SK-N-SH treated with all-trans-retinoic acid at 6 μM for 48 hours (cell line): ENCODE measurements around the gene ISYNA1.

Experiments used
- ATAC-seq: fragments of 200-7000 bp; cut with Tn5 transposase; 3 replicates; pipeline ENCODE4 v1.9.1; 2020; ENCODE audit warnings: mild to moderate bottlenecking, moderate library complexity
- ARNTL ChIP-seq: fragments of 450-650 bp; formaldehyde crosslinking; IDR thresholded peaks from 2 replicates; pipeline ENCODE4 v1.5.0; 2020; ENCODE audit warnings: low read depth, mild to moderate bottlenecking, moderate library complexity, borderline replicate concordance
- BACH2 ChIP-seq: fragments of 250-450 bp; sonication (Bioruptor Pico); IDR thresholded peaks from 2 replicates; pipeline ENCODE4 v1.9.0; 2021; ENCODE audit warnings: mild to moderate bottlenecking, borderline replicate concordance
- CSDC2 ChIP-seq: fragments of 250-450 bp; sonication (Bioruptor Pico); IDR thresholded peaks from 2 replicates; pipeline ENCODE4 v1.5.0; 2020; ENCODE audit warnings: mild to moderate bottlenecking, moderate library complexity
- CSRNP3 ChIP-seq: fragments of 250-450 bp; sonication (Bioruptor Pico); IDR thresholded peaks from 2 replicates; pipeline ENCODE4 v1.5.1; 2021; ENCODE audit warnings: mild to moderate bottlenecking, moderate library complexity
- ESRRG ChIP-seq: fragments of 250-450 bp; sonication (Bioruptor Pico); IDR thresholded peaks from 2 replicates; pipeline ENCODE4 v1.6.1; 2021; ENCODE audit warnings: mild to moderate bottlenecking
- GLIS3 ChIP-seq: fragments of 250-450 bp; sonication (Bioruptor Pico); IDR thresholded peaks from 2 replicates; pipeline ENCODE4 v1.5.0; 2020; ENCODE audit warnings: mild to moderate bottlenecking, moderate library complexity
- ISL1 ChIP-seq: fragments of 250-450 bp; sonication (Bioruptor Pico); IDR thresholded peaks from 2 replicates; pipeline ENCODE4 v2.1.2; 2022; ENCODE audit warnings: mild to moderate bottlenecking, moderate library complexity
- OSR1 ChIP-seq: fragments of 250-450 bp; sonication (Bioruptor Pico); IDR thresholded peaks from 2 replicates; pipeline ENCODE4 v1.8.0; 2022; ENCODE audit warnings: moderate library complexity, mild to moderate bottlenecking, inconsistent platforms
- POU6F1 ChIP-seq: fragments of 250-450 bp; sonication (Bioruptor Pico); IDR thresholded peaks from 2 replicates; pipeline ENCODE4 v1.8.0; 2021; ENCODE audit warnings: low read depth, mild to moderate bottlenecking, moderate library complexity, borderline replicate concordance
- PPARA ChIP-seq: fragments of 250-450 bp; sonication (Bioruptor Pico); IDR thresholded peaks from 2 replicates; pipeline ENCODE4 v1.5.0; 2020; ENCODE audit warnings: mild to moderate bottlenecking, borderline replicate concordance
- RARB ChIP-seq: fragments of 250-450 bp; sonication (Bioruptor Pico); IDR thresholded peaks from 2 replicates; pipeline ENCODE4 v1.8.0; 2021; ENCODE audit warnings: mild to moderate bottlenecking, moderate library complexity
- SNAI2 ChIP-seq: fragments of 250-450 bp; sonication (Bioruptor Pico); IDR thresholded peaks from 2 replicates; pipeline ENCODE4 v1.5.0; 2020; ENCODE audit warnings: mild to moderate bottlenecking, moderate library complexity
- TCF4 ChIP-seq: fragments of 250-450 bp; sonication (Bioruptor Pico); IDR thresholded peaks from 2 replicates; pipeline ENCODE4 v1.8.0; 2021; ENCODE audit warnings: mild to moderate bottlenecking, moderate library complexity, borderline replicate concordance
- TOX ChIP-seq: fragments of 250-450 bp; sonication (Bioruptor Pico); IDR thresholded peaks from 2 replicates; pipeline ENCODE4 v1.8.0; 2021; ENCODE audit warnings: mild to moderate bottlenecking, moderate library complexity, borderline replicate concordance
- ZC3H10 ChIP-seq: fragments of 250-450 bp; sonication (Bioruptor Pico); IDR thresholded peaks from 2 replicates; pipeline ENCODE4 v1.5.1; 2021; ENCODE audit warnings: mild to moderate bottlenecking, moderate library complexity
- ZFP3 ChIP-seq: fragments of 250-450 bp; sonication (Bioruptor Pico); IDR thresholded peaks from 2 replicates; pipeline ENCODE4 v1.5.0; 2020; ENCODE audit warnings: mild to moderate bottlenecking, moderate library complexity
- ZFP30 ChIP-seq: fragments of 450-650 bp; formaldehyde crosslinking; IDR thresholded peaks from 2 replicates; pipeline ENCODE4 v1.5.0; 2022; ENCODE audit warnings: mild to moderate bottlenecking, moderate library complexity
- ZNF565 ChIP-seq: fragments of 450-650 bp; formaldehyde crosslinking; conservative IDR thresholded peaks from 2 replicates; pipeline ENCODE4 v1.5.0; 2020; ENCODE audit warnings: low read depth, mild to moderate bottlenecking, moderate library complexity
- ZNF70 ChIP-seq: fragments of 450-650 bp; formaldehyde crosslinking; IDR thresholded peaks from 2 replicates; pipeline ENCODE4 v1.5.0; 2020; ENCODE audit warnings: mild to moderate bottlenecking, moderate library complexity
- TF ChIP-seq, protein P1 (sequence below): fragments of 250-450 bp; sonication (Bioruptor Pico); IDR thresholded peaks from 2 replicates; pipeline ENCODE4 v1.5.1; 2020; ENCODE audit warnings: low read depth, mild to moderate bottlenecking, moderate library complexity
- TF ChIP-seq, protein P2 (sequence below): fragments of 250-450 bp; sonication (Bioruptor Pico); IDR thresholded peaks from 2 replicates; pipeline ENCODE4 v1.8.0; 2020; ENCODE audit warnings: mild to moderate bottlenecking, moderate library complexity, borderline replicate concordance

ISYNA1 gene

DNA sequence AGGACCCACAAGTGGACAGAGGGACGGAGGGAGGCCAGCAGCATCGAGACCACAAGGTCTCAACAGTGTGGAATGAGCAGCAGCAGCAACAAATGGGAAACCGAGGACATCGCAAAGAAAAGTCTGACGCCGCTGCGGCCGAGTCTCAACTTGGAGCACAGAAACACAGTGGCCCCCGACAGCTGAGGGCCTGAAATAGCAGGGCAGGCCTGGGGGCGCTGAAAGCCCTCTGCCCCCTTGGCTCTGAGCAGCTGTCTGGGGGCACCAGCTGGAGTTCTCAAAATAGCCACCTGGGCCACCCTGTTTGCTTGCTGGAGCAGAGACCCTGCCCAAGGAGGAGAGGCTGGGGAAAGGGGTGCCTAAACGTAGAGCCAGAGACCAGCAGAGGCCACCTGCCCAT, 5.9 kb upstream of the ISYNA1 start:
- no peak for TF ChIP-seq ZC3H10 (CRISPR knock-in tag)
- TF ChIP-seq RARB (CRISPR knock-in tag) = no peak
- TF ChIP-seq, protein P1, sequence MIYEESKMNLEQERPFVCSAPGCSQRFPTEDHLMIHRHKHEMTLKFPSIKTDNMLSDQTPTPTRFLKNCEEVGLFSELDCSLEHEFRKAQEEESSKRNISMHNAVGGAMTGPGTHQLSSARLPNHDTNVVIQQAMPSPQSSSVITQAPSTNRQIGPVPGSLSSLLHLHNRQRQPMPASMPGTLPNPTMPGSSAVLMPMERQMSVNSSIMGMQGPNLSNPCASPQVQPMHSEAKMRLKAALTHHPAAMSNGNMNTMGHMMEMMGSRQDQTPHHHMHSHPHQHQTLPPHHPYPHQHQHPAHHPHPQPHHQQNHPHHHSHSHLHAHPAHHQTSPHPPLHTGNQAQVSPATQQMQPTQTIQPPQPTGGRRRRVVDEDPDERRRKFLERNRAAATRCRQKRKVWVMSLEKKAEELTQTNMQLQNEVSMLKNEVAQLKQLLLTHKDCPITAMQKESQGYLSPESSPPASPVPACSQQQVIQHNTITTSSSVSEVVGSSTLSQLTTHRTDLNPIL = no peak
- no peak for TF ChIP-seq ISL1 (CRISPR knock-in tag)
- no peak for TF ChIP-seq ZNF565
- no peak for TF ChIP-seq ZNF70 (CRISPR knock-in tag)
- no peak for TF ChIP-seq GLIS3 (CRISPR knock-in tag)
- TF ChIP-seq TCF4 (CRISPR knock-in tag) = no peak
- TF ChIP-seq BACH2 (CRISPR knock-in tag) = no peak
- no peak for TF ChIP-seq PPARA (CRISPR knock-in tag)
- TF ChIP-seq, protein P2, sequence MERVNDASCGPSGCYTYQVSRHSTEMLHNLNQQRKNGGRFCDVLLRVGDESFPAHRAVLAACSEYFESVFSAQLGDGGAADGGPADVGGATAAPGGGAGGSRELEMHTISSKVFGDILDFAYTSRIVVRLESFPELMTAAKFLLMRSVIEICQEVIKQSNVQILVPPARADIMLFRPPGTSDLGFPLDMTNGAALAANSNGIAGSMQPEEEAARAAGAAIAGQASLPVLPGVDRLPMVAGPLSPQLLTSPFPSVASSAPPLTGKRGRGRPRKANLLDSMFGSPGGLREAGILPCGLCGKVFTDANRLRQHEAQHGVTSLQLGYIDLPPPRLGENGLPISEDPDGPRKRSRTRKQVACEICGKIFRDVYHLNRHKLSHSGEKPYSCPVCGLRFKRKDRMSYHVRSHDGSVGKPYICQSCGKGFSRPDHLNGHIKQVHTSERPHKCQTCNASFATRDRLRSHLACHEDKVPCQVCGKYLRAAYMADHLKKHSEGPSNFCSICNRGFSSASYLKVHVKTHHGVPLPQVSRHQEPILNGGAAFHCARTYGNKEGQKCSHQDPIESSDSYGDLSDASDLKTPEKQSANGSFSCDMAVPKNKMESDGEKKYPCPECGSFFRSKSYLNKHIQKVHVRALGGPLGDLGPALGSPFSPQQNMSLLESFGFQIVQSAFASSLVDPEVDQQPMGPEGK (CRISPR knock-in tag) = no peak
- no peak for TF ChIP-seq TOX (CRISPR knock-in tag)
- no peak for TF ChIP-seq POU6F1 (CRISPR knock-in tag)
- no peak for TF ChIP-seq OSR1 (CRISPR knock-in tag)
- no peak for TF ChIP-seq ESRRG (CRISPR knock-in tag)
- no peak for TF ChIP-seq ZFP30 (CRISPR knock-in tag)
- no peak for TF ChIP-seq ARNTL (CRISPR knock-in tag)
- no peak for TF ChIP-seq SNAI2 (CRISPR knock-in tag)
- TF ChIP-seq CSRNP3 (CRISPR knock-in tag) = no peak
- no peak for TF ChIP-seq ZFP3
- ATAC-seq = no peak

DNA sequence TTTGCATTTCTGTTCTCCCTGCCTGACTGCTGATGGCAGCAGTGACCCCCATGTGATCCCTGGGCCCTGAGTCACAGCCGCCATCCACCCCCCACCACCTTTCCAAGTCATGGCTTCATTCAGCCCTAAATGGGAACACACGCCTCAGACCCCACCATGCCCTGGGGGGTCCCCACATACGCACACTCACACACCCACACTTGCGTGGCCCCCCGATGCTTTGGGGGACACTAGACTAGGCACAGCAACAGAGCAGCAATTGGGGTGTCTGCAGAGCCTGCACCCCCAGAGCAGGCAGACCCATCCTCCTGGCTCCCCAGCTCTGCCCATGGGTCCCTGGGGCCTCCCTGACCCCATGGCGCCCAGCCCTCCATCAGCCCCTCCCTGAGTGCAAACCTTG, 5.5 kb upstream of the ISYNA1 start:
- TF ChIP-seq, protein P1 = no peak
- TF ChIP-seq OSR1 (CRISPR knock-in tag) (no peak), ZFP30 (CRISPR knock-in tag) (no peak), POU6F1 (CRISPR knock-in tag) (no peak), BACH2 (CRISPR knock-in tag) (no peak), CSDC2 (no peak), ARNTL (CRISPR knock-in tag) (no peak), RARB (CRISPR knock-in tag) (no peak), TCF4 (CRISPR knock-in tag) (no peak), PPARA (CRISPR knock-in tag) (no peak), ZC3H10 (CRISPR knock-in tag) (no peak), CSRNP3 (CRISPR knock-in tag) (no peak), ZNF565 (no peak), ZFP3 (no peak), ZNF70 (CRISPR knock-in tag) (no peak)
- no peak for ATAC-seq
